Measurements from ENCODE around the gene TACC2.
"Not testable (repeated sequence)": the region's sequence is repeated elsewhere in the genome, so short reads cannot be mapped to it uniquely, and the experiment has no call there.

Gene TACC2

DNA sequence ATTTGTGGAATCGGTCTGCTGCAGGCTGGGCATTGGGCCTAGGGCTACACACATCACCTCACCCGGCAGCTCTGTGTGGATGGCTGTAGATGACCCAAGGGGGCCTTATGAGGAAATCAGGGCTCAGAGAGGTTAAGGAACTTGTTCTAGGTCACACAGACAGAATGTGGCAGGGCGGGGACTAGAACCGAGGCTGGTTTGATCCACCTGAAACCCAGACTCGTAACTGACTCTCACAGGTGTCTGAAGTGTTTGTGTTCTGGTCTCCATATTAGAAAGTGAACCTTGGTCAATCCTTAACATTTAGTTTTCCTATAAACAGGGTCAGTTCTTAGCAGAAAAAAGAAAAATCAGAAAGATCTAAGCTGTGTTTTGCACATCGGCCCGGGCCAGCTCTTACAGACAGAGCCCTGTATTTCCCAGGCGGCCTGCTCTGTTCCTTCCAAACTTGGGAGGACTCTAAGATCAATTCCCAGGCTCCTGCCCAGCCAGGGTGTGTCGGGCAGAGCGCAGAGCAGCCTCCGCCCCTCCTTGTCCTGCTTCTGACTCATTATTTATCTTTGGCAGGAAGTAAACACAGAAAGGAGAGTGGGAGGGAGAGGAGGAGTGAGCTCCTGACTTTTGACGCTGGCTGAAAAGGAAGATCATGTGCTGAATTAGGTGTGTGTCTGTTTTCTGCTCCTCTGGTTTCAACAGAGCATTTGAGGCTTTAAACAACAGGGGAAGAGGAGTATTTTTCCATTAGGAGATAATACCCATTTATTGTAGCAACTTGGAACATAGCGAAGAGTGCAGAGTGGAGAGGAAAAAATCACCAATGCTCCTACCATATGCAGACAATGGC, 74.1 kb downstream of the TACC2 start:
- no peaks in the 10 kb centered on the region for H3K79me2 ChIP-seq (ENCODE audit: insufficient read depth, low read length)
- no peaks in the 10 kb centered on the region for H3K27me3 ChIP-seq (ENCODE audit: insufficient read depth, low read length)
- H2AFZ ChIP-seq (ENCODE audit: low read length), result no peak overlapping the region
- no peaks in the 10 kb centered on the region for H4K20me1 ChIP-seq (ENCODE audit: insufficient read depth, low read length)
- no peak overlapping the region for H3K27ac ChIP-seq (ENCODE audit: low read depth, low read length, poor library complexity, severe bottlenecking)
- no peaks in the 10 kb centered on the region for H3K36me3 ChIP-seq (ENCODE audit: insufficient read depth, low read length)
- H3K9me3 ChIP-seq (ENCODE audit: low read length), result no peaks in the 10 kb centered on the region
- no peaks in the 10 kb centered on the region for H3F3A ChIP-seq (ENCODE audit: insufficient read depth, low read length)
- H3K4me2 ChIP-seq (ENCODE audit: low read length), result no peak overlapping the region
- no peak overlapping the region for H3K9ac ChIP-seq (ENCODE audit: low read length)
- no peak overlapping the region for H3K4me3 ChIP-seq (ENCODE audit: low read depth, low read length, poor library complexity, severe bottlenecking)
- H3K4me1 ChIP-seq (ENCODE audit: insufficient read depth, low read length, severe bottlenecking), result no peaks in the 10 kb centered on the region
- no peaks in the 10 kb centered on the region for H3K9me2 ChIP-seq (ENCODE audit: low read depth, low read length)
- TF ChIP-seq, protein P1, sequence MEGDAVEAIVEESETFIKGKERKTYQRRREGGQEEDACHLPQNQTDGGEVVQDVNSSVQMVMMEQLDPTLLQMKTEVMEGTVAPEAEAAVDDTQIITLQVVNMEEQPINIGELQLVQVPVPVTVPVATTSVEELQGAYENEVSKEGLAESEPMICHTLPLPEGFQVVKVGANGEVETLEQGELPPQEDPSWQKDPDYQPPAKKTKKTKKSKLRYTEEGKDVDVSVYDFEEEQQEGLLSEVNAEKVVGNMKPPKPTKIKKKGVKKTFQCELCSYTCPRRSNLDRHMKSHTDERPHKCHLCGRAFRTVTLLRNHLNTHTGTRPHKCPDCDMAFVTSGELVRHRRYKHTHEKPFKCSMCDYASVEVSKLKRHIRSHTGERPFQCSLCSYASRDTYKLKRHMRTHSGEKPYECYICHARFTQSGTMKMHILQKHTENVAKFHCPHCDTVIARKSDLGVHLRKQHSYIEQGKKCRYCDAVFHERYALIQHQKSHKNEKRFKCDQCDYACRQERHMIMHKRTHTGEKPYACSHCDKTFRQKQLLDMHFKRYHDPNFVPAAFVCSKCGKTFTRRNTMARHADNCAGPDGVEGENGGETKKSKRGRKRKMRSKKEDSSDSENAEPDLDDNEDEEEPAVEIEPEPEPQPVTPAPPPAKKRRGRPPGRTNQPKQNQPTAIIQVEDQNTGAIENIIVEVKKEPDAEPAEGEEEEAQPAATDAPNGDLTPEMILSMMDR (IDR thresholded peaks at IDR 0.05; ENCODE audit: low read length), result no peak

DNA sequence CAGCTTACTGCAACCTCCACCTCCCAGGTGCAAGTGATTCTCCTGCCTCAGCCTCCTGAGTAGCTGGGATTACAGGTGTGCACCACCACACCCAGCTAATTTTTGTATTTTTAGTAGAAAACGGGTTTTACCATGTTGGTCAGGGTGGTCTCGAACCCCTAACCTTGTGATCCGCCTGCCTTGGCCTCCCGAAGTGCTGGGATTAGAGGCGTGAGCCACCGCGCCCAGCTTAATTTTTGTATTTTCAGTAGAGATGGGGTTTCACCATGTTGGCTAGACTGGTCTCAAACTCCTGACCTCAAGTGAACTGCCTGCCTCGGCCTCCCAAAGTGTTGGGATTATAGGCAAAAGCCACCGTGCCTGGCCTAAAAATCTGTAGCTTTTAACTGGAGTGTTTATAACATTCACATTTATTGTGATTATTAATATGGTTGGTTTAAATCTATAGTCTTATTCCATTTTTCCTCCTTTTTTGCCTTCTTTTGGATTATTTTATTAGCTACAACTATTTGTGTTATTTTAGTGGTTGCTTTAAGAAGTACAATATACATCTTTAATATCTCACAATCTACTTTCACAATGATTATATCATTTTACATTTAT, 77.5 kb downstream of the TACC2 start:
- H3K4me1 ChIP-seq (ENCODE audit: insufficient read depth, low read length, severe bottlenecking); H3K27me3 ChIP-seq (ENCODE audit: insufficient read depth, low read length): not testable (repeated sequence)

DNA sequence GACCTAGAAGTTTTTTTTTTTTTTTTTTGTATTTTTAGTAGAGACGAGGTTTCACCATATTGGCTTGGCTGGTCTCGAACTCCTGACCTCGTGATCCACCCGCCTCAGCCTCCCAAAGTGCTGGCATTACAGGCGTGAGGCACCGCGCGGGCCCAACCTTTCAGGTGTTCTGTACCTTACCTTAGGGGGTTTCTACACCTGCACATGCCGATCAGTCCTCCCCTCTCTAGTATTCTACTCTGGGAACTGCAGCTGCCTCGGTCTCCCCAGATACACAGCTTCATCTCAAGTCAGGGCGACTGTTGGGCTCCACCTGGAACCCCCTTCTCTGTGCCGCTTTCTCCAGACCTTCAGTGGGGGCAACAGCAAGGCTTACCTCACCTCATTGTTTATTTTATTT, 79.9 kb downstream of the TACC2 start:
- Histone ChIP-seq H3K27ac (ENCODE audit: low read depth, low read length, poor library complexity, severe bottlenecking) (no peak overlapping the region), H3F3A (ENCODE audit: insufficient read depth, low read length) (no peaks in the 10 kb centered on the region), H3K9ac (ENCODE audit: low read length) (no peak overlapping the region), H3K4me1 (ENCODE audit: insufficient read depth, low read length, severe bottlenecking) (no peaks in the 10 kb centered on the region), H3K9me2 (ENCODE audit: low read depth, low read length) (no peaks in the 10 kb centered on the region), H3K79me2 (ENCODE audit: insufficient read depth, low read length) (no peaks in the 10 kb centered on the region), H3K9me3 (ENCODE audit: low read length) (no peaks in the 10 kb centered on the region), H3K27me3 (ENCODE audit: insufficient read depth, low read length) (no peaks in the 10 kb centered on the region), H3K4me2 (ENCODE audit: low read length) (no peak overlapping the region), H3K36me3 (ENCODE audit: insufficient read depth, low read length) (no peaks in the 10 kb centered on the region), H4K20me1 (ENCODE audit: insufficient read depth, low read length) (no peaks in the 10 kb centered on the region), H2AFZ (ENCODE audit: low read length) (no peak overlapping the region), H3K4me3 (ENCODE audit: low read depth, low read length, poor library complexity, severe bottlenecking) (no peak overlapping the region)
- TF ChIP-seq, protein P1 (IDR thresholded peaks at IDR 0.05; ENCODE audit: low read length), result no peak
- TF ChIP-seq EZH2 (IDR thresholded peaks at IDR 0.05; ENCODE audit: borderline replicate concordance, low read length), result no peak

More for the DNA sequence above, 77.5 kb downstream of the TACC2 start:
- H3K27ac ChIP-seq (ENCODE audit: low read depth, low read length, poor library complexity, severe bottlenecking); H3K9ac ChIP-seq (ENCODE audit: low read length); H3F3A ChIP-seq (ENCODE audit: insufficient read depth, low read length); H3K9me3 ChIP-seq (ENCODE audit: low read length); H3K79me2 ChIP-seq (ENCODE audit: insufficient read depth, low read length); H4K20me1 ChIP-seq (ENCODE audit: insufficient read depth, low read length); H3K9me2 ChIP-seq (ENCODE audit: low read depth, low read length); H3K4me2 ChIP-seq (ENCODE audit: low read length); H3K36me3 ChIP-seq (ENCODE audit: insufficient read depth, low read length); H2AFZ ChIP-seq (ENCODE audit: low read length); H3K4me3 ChIP-seq (ENCODE audit: low read depth, low read length, poor library complexity, severe bottlenecking): not testable (repeated sequence)
